Stimulated activated CD4-positive, alpha-beta T cell treated with anti-CD3 and anti-CD28 coated beads, Interleukin-15, amount 100 ng/mL, for 48 hours (primary cell): ENCODE measurements around the gene TMEM238L.

Source experiments
- DNase-seq, 2 donors: peaks; one replicate each; pipeline ENCODE4 v3.0.0-alpha.2; 2020; ENCODE audit warnings: low read depth in 2 of 2

Gene TMEM238L

GRCh38 chr17:10775058-10775457, 28.8 kb downstream of the TMEM238L start:
- DNase-seq: no peak

- no peak for DNase-seq
Observed at GRCh38 chr17:10773391-10773790, 30.5 kb downstream of the TMEM238L start.

GRCh38 chr17:10772425-10773380, 31.2 kb downstream of the TMEM238L start:
- DNase-seq: peak; percentile 24 to 37

GRCh38 chr17:10771148-10771547, 32.8 kb downstream of the TMEM238L start:
- DNase-seq: no peak

- no peak for DNase-seq
Observed at GRCh38 chr17:10769840-10770239, 34.1 kb downstream of the TMEM238L start.

GRCh38 chr17:10768750-10769251, 35.1 kb downstream of the TMEM238L start:
- DNase-seq: no peak

GRCh38 chr17:10767232-10767631, 36.7 kb downstream of the TMEM238L start:
- DNase-seq: no peak

- DNase-seq: no peak
Observed at GRCh38 chr17:10762037-10762436, 41.9 kb downstream of the TMEM238L start.

GRCh38 chr17:10761281-10761680, 42.6 kb downstream of the TMEM238L start:
- no peak for DNase-seq

GRCh38 chr17:10758062-10758461, 45.8 kb downstream of the TMEM238L start:
- no peak for DNase-seq

GRCh38 chr17:10757647-10758046, 46.3 kb downstream of the TMEM238L start:
- DNase-seq: no peak

GRCh38 chr17:10757067-10757466, 46.8 kb downstream of the TMEM238L start:
- no peak for DNase-seq

- no peak for DNase-seq
Observed at GRCh38 chr17:10756619-10757018, 47.3 kb downstream of the TMEM238L start.

- DNase-seq: no peak
Observed at GRCh38 chr17:10756185-10756584, 47.7 kb downstream of the TMEM238L start.

- DNase-seq: no peak
Observed at GRCh38 chr17:10755592-10756127, 48.2 kb downstream of the TMEM238L start.

- DNase-seq: no peak
Observed at GRCh38 chr17:10754861-10755591, 48.9 kb downstream of the TMEM238L start.

- DNase-seq: no peak
Observed at GRCh38 chr17:10754109-10754508, 49.8 kb downstream of the TMEM238L start.

GRCh38 chr17:10752696-10753095, 51.2 kb downstream of the TMEM238L start:
- no peak for DNase-seq

- no peak for DNase-seq
Observed at GRCh38 chr17:10751563-10751962, 52.3 kb downstream of the TMEM238L start.

- no peak for DNase-seq
Observed at GRCh38 chr17:10750210-10750609, 53.7 kb downstream of the TMEM238L start.

- no peak for DNase-seq
Observed at GRCh38 chr17:10748531-10749181, 55.2 kb downstream of the TMEM238L start.

- no peak for DNase-seq
Observed at GRCh38 chr17:10745231-10745630, 58.7 kb downstream of the TMEM238L start.
